GM12878 (cell line): ENCODE data around the gene TM9SF4. TPM values are rescaled to one million over a fixed set of nuclear protein-coding genes. Genes with fewer than 3 reads are reported as not detected.

Source experiments
- ATAC-seq: fragments of 200-7000 bp; cut with Tn5 transposase; 3 replicates; pipeline ENCODE4 v1.9.1; 2020; ENCODE audit warnings: mild to moderate bottlenecking, moderate library complexity
- BruUV-seq: library from RNA; stranded (reverse); fragments of 400-500 nt; replicated peaks from 2 replicates; lab custom pipeline; 2021; lab: Mats Ljungman, UMichigan
- CTCF ChIA-PET: fragments of 300-600 bp; sonication (Branson Sonifier 250); formaldehyde crosslinking; extraction: SDS; loops from one replicate; lab custom pipeline; 2021; ENCODE audit warnings: inconsistent platforms; lab: Yijun Ruan, JAX
- POLR2A ChIA-PET: fragments of 350-600 bp; formaldehyde crosslinking; extraction: SDS; loops from one replicate; lab custom pipeline; 2021; ENCODE audit warnings: inconsistent platforms; lab: Charles Lee
- RAD21 ChIA-PET: fragments of 300-600 bp; sonication (Branson Sonifier 250); formaldehyde crosslinking; loops from one replicate; lab custom pipeline; 2023; ENCODE audit warnings: antibody characterized with exemption; ENCODE audit not compliant: unreplicated experiment; lab: Charles Lee
- SMC1A ChIA-PET: fragments of 300-600 bp; sonication (Branson Sonifier 250); formaldehyde crosslinking; loops from one replicate; lab custom pipeline; 2023; ENCODE audit not compliant: unreplicated experiment, uncharacterized antibody; lab: Charles Lee
- DNase-seq: peaks from one replicate; pipeline ENCODE4 v3.0.0-alpha.2; 2011; ENCODE audit warnings: low read depth, low spot score
- FAIRE-seq: peaks from 3 replicates; lab custom pipeline; 2011; peaks lifted over from hg19 to GRCh38; lab: Jason Lieb, UNC
- H2AFZ ChIP-seq: 2 replicates; pipeline ENCODE4 v1.6.0; 2011; ENCODE audit warnings: low read depth, low read length, control low read depth; ENCODE audit not compliant: control insufficient read depth
- H3K27ac ChIP-seq: 2 replicates; pipeline ENCODE4 v1.5.1; 2011; ENCODE audit warnings: control low read depth; ENCODE audit not compliant: control insufficient read depth, insufficient read depth
- H3K27me3 ChIP-seq, 2 experiments: replicated peaks in 1 of 2; 2 replicates each; pipeline versions ENCODE4 v1.6.0 to v1.6.1; 2011; ENCODE audit warnings: low read length in 1 of 2; ENCODE audit not compliant: control insufficient read depth in 2 of 2, insufficient read depth in 2 of 2
- H3K36me3 ChIP-seq, 2 experiments: 2 replicates each; pipeline ENCODE4 v1.5.1; 2011; ENCODE audit warnings: low read length in 1 of 2; ENCODE audit not compliant: control insufficient read depth in 2 of 2, insufficient read depth in 2 of 2
- H3K4me1 ChIP-seq: 2 replicates; pipeline ENCODE4 v1.6.1; 2011; ENCODE audit warnings: mild to moderate bottlenecking, low read length, moderate library complexity, mixed read lengths; ENCODE audit not compliant: control insufficient read depth, insufficient read depth
- H3K4me2 ChIP-seq: 2 replicates; pipeline ENCODE4 v1.6.0; 2011; ENCODE audit warnings: control low read depth; ENCODE audit not compliant: control insufficient read depth, insufficient read depth
- H3K4me3 ChIP-seq: fragments of 200-600 bp; sonication (generic); 2 replicates; pipeline ENCODE4 v1.5.1; 2016
- H3K79me2 ChIP-seq: 2 replicates; pipeline ENCODE4 v1.6.0; 2011; ENCODE audit warnings: low read length; ENCODE audit not compliant: control insufficient read depth, insufficient read depth
- H3K9ac ChIP-seq: 2 replicates; pipeline ENCODE4 v1.8.0; 2011; ENCODE audit warnings: low read length, control low read depth, mixed read lengths; ENCODE audit not compliant: control insufficient read depth, insufficient read depth
- H3K9me3 ChIP-seq: replicated peaks from 3 replicates; pipeline ENCODE4 v1.5.1; 2011; ENCODE audit warnings: mild to moderate bottlenecking, low read length; ENCODE audit not compliant: control insufficient read depth, insufficient read depth
- H4K20me1 ChIP-seq: 2 replicates; pipeline ENCODE4 v1.6.0; 2011; ENCODE audit not compliant: control insufficient read depth, insufficient read depth
- ATF7 ChIP-seq: fragments of 450-650 bp; IDR thresholded peaks from 2 replicates; pipeline ENCODE4 v1.6.1; 2016; ENCODE audit warnings: low read depth, mild to moderate bottlenecking
- DPF2 ChIP-seq: fragments of 450-650 bp; IDR thresholded peaks from 2 replicates; pipeline ENCODE4 v1.6.1; 2017; ENCODE audit warnings: mild to moderate bottlenecking
- E2F8 ChIP-seq: fragments of 450-650 bp; IDR thresholded peaks from 2 replicates; pipeline ENCODE4 v1.6.1; 2018; ENCODE audit warnings: mild to moderate bottlenecking, low read depth, moderate library complexity; ENCODE audit not compliant: partially characterized antibody
- FOXM1 ChIP-seq: IDR thresholded peaks from 2 replicates; pipeline ENCODE4 v1.6.1; 2012; ENCODE audit warnings: low read depth, mild to moderate bottlenecking, inconsistent platforms, low read length, moderate library complexity
- IKZF2 ChIP-seq, 2 experiments: fragments of 450-650 bp; IDR thresholded peaks; 2 replicates each; pipeline ENCODE4 v1.6.1; 2017; ENCODE audit warnings: mild to moderate bottlenecking in 2 of 2, moderate library complexity in 2 of 2
- IRF3 ChIP-seq: fragments of 450-650 bp; IDR thresholded peaks from 2 replicates; pipeline ENCODE4 v1.6.1; 2014; ENCODE audit warnings: mild to moderate bottlenecking
- MYC ChIP-seq: IDR thresholded peaks from 2 replicates; pipeline ENCODE4 v1.6.1; 2011; ENCODE audit warnings: mild to moderate bottlenecking, low read length, moderate library complexity, inconsistent platforms; ENCODE audit not compliant: insufficient read depth, insufficient replicate concordance, insufficient read length, severe bottlenecking
- NFYB ChIP-seq: IDR thresholded peaks from 2 replicates; pipeline ENCODE4 v1.6.1; 2011; ENCODE audit warnings: low read depth, mild to moderate bottlenecking, low read length, improper control_type of control experiment, moderate library complexity; ENCODE audit not compliant: insufficient read depth
- RB1 ChIP-seq: fragments of 450-650 bp; formaldehyde crosslinking; IDR thresholded peaks from 2 replicates; pipeline ENCODE4 v1.6.1; 2017; ENCODE audit warnings: mild to moderate bottlenecking, borderline replicate concordance
- RCOR1 ChIP-seq: conservative IDR thresholded peaks from 2 replicates; pipeline ENCODE4 v1.6.1; 2012; ENCODE audit warnings: low read depth, low read length, improper control_type of control experiment
- SIX5 ChIP-seq: IDR thresholded peaks from 2 replicates; pipeline ENCODE4 v1.6.1; 2011; ENCODE audit warnings: mild to moderate bottlenecking, low read depth, low read length, moderate library complexity; ENCODE audit not compliant: severe bottlenecking
- SMARCA5 ChIP-seq: fragments of 450-650 bp; IDR thresholded peaks from 2 replicates; pipeline ENCODE4 v1.6.1; 2017; ENCODE audit warnings: mild to moderate bottlenecking
- SUPT20H ChIP-seq: IDR thresholded peaks from 2 replicates; pipeline ENCODE4 v1.6.1; 2011; ENCODE audit warnings: low read depth, mild to moderate bottlenecking, low read length, moderate library complexity, borderline replicate concordance; ENCODE audit not compliant: control insufficient read depth
- TBL1XR1 ChIP-seq: IDR thresholded peaks from 2 replicates; pipeline ENCODE4 v1.6.1; 2012; ENCODE audit warnings: low read depth, low read length, improper control_type of control experiment
- ZNF207 ChIP-seq: fragments of 450-650 bp; IDR thresholded peaks from 2 replicates; pipeline ENCODE4 v1.6.1; 2014; ENCODE audit warnings: antibody characterized with exemption, mild to moderate bottlenecking, borderline replicate concordance
- WGBS: methylation state at CpG from one replicate; pipeline ENCODE4 v1.1.6; 2016; ENCODE audit warnings: low lambda C conversion rate; ENCODE audit not compliant: insufficient replicate concordance, insufficient coverage; ENCODE audit errors: missing lambda C conversion rate; 5-methylcytosine and 5-hydroxymethylcytosine counted together
- in situ Hi-C: fragments of 300-500 bp; cut with MboI; formaldehyde crosslinking; loops from 9 replicates; pipeline ENCODE4 v1.14.3; 2018; ENCODE audit warnings: mixed read lengths
- intact Hi-C: fragments of 100-400 bp; cut with micrococcal nuclease; formaldehyde crosslinking; loops from one replicate; pipeline ENCODE4 v1.14.2; 2022; ENCODE audit not compliant: unreplicated experiment
- polyA plus RNA-seq, 11 experiments: library from polyadenylated mRNA; depleted of rRNA in 4 of 11; unstranded in 6 of 11; stranded (reverse) in 5 of 11; fragments of >200 nt; fragmentation: Nextera tagmentation in 4 of 11; fragmentation: Illumina TruSeq in 1 of 11; extraction: Ambion mirVana in 4 of 11; extraction: Trizol in 1 of 11; gene quantifications; 1 replicate in 1 of 11; 2 replicates in 10 of 11; pipeline versions ENCODE4 v1.2.1 to v1.2.3, GENCODE V29; 2011 to 2016; ENCODE audit warnings: inconsistent platforms in 2 of 11, missing spikeins in 2 of 11, low read depth in 1 of 11
- total RNA-seq, 4 experiments: library from RNA; depleted of rRNA in 3 of 4; stranded (reverse); fragments of >200 nt in 3 of 4; fragmentation: Illumina TruSeq in 1 of 4; extraction: Trizol in 1 of 4; gene quantifications; 2 replicates each; pipeline versions ENCODE4 v1.2.1 to v1.2.3, GENCODE V29; 2013 to 2021
- TF ChIP-seq, protein P1 (sequence below): fragments of 450-650 bp; IDR thresholded peaks from 2 replicates; pipeline ENCODE4 v1.6.1; 2017; ENCODE audit warnings: low read depth, mild to moderate bottlenecking, moderate library complexity

TM9SF4 gene
- total and polyA plus RNA-seq, 10 of the 15 experiments (the other 5 are each of a cell fraction or from before 2014, with no cell fraction given) = 8.5 to 47.8 (median 24.3) TPM

DNA sequence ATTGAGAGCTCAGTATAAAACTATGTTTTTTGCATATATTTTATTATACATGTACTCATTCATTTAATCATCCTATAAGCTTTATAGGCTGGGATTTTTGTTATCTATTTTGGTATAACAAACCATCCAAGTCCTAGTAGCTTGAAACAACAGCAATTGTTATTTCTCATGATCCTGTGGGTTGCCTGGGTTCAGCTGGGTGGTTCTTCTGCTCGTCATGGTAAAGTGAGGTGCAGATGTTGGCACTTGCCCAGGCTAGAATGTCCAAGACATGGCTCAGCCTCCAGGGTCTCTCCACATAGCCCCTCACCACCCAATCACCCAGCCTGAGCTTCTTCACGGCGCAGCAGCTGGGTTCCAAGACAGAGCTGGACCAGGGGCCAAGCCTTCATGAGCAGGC lies 20.8 kb upstream of the TM9SF4 start (continued):
- TF ChIP-seq TBL1XR1 (no peak), RB1 (no peak), E2F8 (no peak), NFYB (no peak), ATF7 (no peak), IRF3 (no peak)

DNA sequence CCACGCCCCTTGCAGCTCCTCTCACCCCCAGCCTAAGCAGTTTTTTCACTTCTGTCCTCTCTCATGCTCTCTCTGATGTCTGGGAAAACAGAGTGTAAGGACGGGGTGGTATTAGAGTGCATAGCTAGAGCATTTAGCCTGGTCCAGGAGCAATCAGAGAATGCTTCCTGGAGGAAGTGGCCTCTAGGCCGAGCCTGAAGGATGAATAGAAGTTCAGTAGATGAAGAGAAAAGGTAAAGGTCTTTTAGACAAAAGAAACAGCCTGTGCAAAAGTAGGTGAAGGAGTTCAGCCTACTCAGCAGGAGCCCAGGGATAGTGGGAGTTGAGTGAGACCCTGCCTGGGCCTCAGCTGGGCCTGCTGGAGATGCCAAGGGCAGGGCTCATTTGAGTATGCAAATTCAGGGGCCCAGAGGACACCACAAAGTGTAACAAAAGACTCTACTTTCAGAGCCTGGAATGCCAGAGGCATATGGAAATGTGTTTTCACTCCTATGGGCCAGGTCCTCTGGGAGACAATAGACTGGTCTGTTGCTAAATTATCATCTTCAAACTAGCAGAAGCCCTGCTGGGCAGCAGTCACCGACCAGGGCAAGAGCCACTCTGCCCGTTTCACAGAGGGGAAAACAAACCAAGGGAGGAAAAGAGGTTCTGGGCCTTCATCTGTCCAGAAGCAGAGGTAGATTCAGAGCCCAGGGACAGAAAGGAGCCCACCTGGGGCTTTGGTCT lies 19.7 kb upstream of the TM9SF4 start:
- BruUV-seq = TSS peak; percentile 33
- intact Hi-C loops = loop anchor here (5.0 to 10.0 kb wide), 2 partner anchors 37 to 135 kb away; partner anchors contain the start of genes HCK and PDRG1

More for the DNA sequence above, 19.7 kb upstream of the TM9SF4 start:
- ChIA-PET RAD21 (interaction anchor here (0.6 to 12.6 kb wide), 14 partner anchors 8 to 261 kb away, joined by 3 to 220 read pairs (median 6); partner anchors contain the start of genes HCK, PDRG1 and TM9SF4), CTCF (interaction anchor here (0.6 to 9.2 kb wide), 13 partner anchors 10 to 266 kb away, joined by 3 to 298 read pairs (median 17); partner anchors contain the start of gene PDRG1), POLR2A (interaction anchor here (1.9 to 3.1 kb wide), 2 partner anchors 27 to 55 kb away, joined by 5 to 17 read pairs; no protein-coding TSS in a partner anchor), SMC1A (interaction anchor here (0.6 to 12.2 kb wide), 15 partner anchors 9 to 237 kb away, joined by 3 to 344 read pairs (median 4); partner anchors contain the start of gene PDRG1)
- DNase-seq (no peak), ATAC-seq (no peak), FAIRE-seq (no peak)
- H3K4me1 ChIP-seq = peaks cover 14% of the 10 kb centered on the region
- H3K79me2 ChIP-seq = no peaks in the 10 kb centered on the region
- no peak overlapping the region for H2AFZ ChIP-seq
- H3K27me3 ChIP-seq = no peaks in the 10 kb centered on the region; a peak in 1 of 4 replicates
- TF ChIP-seq ZNF207 (no peak), SMARCA5 (no peak), SIX5 (no peak), IKZF2 (IDR thresholded peaks at IDR 0.05) (no peak), FOXM1 (no peak), DPF2 (no peak), MYC (no peak), SUPT20H (no peak), RCOR1 (no peak)
- TF ChIP-seq, protein P1, sequence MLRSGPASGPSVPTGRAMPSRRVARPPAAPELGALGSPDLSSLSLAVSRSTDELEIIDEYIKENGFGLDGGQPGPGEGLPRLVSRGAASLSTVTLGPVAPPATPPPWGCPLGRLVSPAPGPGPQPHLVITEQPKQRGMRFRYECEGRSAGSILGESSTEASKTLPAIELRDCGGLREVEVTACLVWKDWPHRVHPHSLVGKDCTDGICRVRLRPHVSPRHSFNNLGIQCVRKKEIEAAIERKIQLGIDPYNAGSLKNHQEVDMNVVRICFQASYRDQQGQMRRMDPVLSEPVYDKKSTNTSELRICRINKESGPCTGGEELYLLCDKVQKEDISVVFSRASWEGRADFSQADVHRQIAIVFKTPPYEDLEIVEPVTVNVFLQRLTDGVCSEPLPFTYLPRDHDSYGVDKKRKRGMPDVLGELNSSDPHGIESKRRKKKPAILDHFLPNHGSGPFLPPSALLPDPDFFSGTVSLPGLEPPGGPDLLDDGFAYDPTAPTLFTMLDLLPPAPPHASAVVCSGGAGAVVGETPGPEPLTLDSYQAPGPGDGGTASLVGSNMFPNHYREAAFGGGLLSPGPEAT = no peak
- H3K9ac ChIP-seq = no peak overlapping the region
- in situ Hi-C loops = loop anchor here (5.0 to 10.0 kb wide), 2 partner anchors 57 to 235 kb away; no protein-coding TSS in a partner anchor
- H3K4me3 ChIP-seq = no peak overlapping the region
- H4K20me1 ChIP-seq = no peaks in the 10 kb centered on the region
- 1% methylated on average over 5 of the region's 5 CpGs for WGBS
- H3K9me3 ChIP-seq = no peaks in the 10 kb centered on the region; the same call in 2 of the 3 replicates
- no peak overlapping the region for H3K4me2 ChIP-seq
- no peaks in the 10 kb centered on the region for H3K36me3 ChIP-seq
- H3K27ac ChIP-seq = peak overlapping the region; percentile 22; the same call in 1 of the 2 replicates
